ENCODE results near the gene CCNB2.
"Not testable (repeated sequence)": the region's sequence is repeated elsewhere in the genome, so short reads cannot be mapped to it uniquely, and the experiment has no call there.

The CCNB2 gene

GRCh38 chr15:59137566-59137965 is 32.6 kb downstream of the CCNB2 start:
- DNase-seq = no peak

DNA sequence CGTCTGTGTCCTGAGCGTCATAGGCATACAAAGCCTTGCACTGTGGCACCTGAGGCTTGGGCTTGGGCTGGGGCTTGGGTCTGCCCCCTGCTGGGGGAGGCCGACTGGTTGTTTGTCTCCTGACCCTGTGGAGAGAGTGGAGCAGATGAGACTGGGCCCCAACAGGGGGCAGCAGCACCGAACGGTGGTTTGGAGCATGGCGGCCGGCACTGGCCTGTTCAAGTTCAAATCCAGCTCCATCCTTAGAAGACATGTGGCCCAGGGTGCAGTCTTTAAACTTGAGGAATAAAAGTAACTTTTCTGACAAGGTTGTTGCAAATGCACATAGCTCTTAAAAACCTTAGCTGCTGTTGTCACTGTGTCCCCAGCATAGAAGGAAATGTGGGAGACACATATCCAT is 33.3 kb downstream of the CCNB2 start:
- no peak for DNase-seq

GRCh38 chr15:59140422-59141226 is 35.7 kb downstream of the CCNB2 start:
- no peak for DNase-seq

DNA sequence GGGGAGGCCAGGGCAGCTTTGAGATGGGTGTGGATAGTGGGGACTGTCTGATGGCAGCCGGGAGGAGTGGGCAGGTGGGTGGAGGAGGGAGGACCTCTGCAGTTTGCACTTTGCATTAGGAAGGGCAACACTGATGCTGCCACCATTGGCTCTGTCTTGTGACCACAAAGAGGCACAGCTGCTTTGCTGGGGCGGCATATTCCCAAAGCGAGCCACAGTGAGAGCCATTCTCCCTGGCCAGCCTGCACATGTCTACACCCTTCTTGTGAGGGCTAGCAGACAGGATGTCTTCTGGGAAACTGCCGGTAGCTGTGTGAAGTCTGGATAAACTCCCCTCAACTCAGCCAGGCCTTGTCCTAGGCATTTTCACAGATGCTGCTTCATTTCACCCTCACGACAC is 38.3 kb downstream of the CCNB2 start:
- DNase-seq = no peak

DNA sequence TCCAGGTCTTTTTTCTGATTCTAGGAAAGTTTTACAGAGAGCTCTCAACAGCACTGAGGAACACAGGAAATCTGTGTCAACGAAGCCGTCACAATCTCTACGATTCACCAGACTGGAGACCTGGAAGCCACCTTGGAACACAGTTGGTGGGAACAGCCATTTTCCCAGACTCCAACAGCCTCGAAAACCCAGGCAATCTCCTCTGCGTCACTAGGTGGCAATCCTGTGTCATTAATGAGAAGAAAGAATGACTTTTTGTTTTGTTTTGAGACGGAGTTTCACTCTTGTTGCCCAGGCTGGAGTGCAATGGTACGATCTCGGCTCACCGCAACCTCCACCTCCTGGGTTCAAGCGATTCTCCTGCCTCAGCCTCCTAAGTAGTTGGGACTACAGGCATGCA is 39.6 kb downstream of the CCNB2 start:
- DNase-seq = not testable (repeated sequence)

GRCh38 chr15:59147666-59148065 is 42.7 kb downstream of the CCNB2 start:
- no peak for DNase-seq

DNA sequence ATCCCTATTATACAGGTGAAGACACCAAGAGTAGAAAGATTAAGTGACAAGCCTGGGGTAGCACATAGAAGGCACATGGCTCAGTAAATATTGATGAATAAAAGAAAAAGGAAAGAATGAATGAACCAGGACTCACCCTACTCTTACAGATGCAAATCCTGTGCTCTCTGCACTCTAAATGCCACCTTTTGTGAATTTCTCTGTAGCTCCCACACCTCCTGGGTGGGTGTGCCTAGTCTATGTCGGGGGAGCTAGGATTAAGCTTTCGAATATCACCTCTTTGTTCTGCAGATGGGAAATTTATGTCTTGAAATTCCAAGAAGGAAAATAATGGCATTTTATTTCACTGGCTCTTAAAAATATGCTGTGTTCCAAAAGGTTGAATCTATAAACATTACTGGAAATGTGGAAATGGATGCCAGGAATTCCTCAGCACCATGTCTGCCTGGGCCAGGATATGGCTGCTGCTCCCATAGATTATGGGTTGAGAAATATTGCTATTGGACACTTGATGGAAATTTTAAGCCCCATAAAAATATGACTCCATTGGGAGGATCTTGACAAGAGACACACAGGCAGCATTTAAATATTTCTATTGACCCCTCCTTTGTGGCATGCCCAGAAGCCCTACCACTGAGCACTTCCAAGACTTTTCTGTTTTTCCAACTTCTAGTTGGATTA is 43.3 kb downstream of the CCNB2 start:
- no peak for DNase-seq

GRCh38 chr15:59150185-59150584 is 45.2 kb downstream of the CCNB2 start:
- no peak for DNase-seq

DNA sequence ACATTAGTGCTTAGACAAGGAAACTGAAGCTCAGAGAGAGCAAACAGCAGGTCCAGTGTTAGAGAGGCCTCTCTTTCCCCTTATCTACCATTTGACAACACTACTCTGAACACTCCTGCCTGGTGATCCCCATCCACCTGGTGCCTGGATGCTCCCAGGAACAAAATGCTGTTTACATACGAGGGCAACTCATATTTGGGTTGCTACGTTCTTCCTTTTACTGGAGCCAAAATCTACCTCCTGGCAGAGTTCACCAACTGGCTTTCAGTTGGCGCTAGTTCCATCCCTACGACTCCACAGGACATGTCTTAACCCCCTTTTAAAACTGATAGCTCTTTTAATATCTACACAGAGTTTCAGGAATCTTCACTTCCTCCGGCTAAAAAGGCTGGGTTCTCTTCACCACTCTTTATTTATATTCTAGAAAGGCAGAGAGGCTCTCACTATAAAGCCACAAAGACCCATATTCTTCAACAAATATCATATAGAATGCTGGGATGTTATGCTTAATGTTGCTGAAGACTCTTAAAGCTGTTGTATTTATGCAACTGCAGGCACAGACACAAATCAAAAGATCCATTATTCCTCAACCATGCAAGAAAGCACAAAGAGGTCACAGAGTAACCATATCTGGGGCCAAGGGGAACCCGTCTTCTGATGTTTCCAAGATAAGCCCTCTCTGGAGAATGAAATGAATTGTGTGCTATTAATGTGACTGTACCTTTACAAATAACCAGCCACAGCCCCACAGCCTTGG is 47.9 kb downstream of the CCNB2 start:
- DNase-seq = no peak

GRCh38 chr15:59153466-59153865 is 48.5 kb downstream of the CCNB2 start:
- no peak for DNase-seq

GRCh38 chr15:59154243-59154642 is 49.3 kb downstream of the CCNB2 start:
- DNase-seq = no peak

DNA sequence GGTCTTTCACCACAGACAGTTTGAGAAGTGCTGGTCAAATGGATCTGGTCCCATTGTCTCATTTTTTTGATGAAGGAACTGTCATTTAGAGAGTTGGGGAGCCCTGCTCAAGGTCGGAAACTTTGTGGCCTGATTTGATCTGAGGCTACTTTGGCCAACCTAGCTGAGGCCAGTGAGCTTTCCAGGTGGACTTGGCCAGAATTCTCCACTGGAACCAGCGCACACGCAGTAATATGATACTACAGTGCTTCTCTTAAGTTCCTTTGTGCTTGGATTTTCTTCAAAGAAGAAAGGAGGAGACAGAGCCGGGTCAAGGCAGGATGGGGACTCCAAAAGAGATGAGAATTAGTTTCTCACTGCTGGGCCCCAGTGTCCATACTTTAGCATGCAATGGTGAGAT is 50.5 kb downstream of the CCNB2 start:
- DNase-seq = no peak

GRCh38 chr15:59157396-59157795 is 52.5 kb downstream of the CCNB2 start:
- DNase-seq = no peak

- DNase-seq = no peak
Observed at GRCh38 chr15:59157840-59158700, 53.1 kb downstream of the CCNB2 start.

DNA sequence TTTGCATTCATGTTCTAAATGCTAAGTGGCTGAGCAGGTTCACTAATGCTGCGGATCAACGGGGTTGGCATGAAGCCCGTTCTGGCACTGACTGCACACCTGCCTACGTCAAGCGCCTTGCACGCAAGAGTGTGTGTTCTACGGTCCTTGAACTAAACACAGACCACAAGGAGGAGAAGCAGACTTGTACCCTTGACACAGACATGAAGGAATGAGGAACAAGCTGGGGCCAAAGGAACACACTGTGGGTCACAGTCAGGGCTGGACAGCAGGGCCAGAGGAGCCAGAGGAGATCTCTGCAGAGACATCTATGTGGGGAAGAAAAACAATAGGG is 53.7 kb downstream of the CCNB2 start:
- peak; percentile 19 for DNase-seq

DNA sequence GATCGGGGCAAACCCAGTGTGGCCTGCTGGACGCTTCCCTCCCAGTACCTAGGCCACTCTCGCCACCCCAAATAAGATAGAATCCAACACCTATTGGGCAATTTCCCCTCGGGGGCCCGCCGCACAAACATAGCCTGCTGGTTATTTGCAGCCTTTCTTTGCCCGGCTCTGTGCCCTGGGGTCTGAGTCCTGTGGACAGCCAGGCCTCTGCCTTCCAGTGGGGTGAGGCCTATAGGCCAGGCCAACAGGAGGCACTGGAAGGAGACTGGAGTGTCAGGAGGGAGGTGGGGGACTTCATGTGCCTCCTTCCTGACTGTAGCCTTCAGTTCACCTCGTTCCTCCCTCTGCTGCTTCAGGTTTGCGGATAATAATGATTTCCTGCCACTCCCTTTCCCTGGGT is 54.3 kb downstream of the CCNB2 start:
- DNase-seq = no peak

GRCh38 chr15:59160880-59161593 is 56.1 kb downstream of the CCNB2 start:
- peak; percentile 17 for DNase-seq

GRCh38 chr15:59162080-59162479 is 57.1 kb downstream of the CCNB2 start:
- DNase-seq = not testable (repeated sequence)

DNA sequence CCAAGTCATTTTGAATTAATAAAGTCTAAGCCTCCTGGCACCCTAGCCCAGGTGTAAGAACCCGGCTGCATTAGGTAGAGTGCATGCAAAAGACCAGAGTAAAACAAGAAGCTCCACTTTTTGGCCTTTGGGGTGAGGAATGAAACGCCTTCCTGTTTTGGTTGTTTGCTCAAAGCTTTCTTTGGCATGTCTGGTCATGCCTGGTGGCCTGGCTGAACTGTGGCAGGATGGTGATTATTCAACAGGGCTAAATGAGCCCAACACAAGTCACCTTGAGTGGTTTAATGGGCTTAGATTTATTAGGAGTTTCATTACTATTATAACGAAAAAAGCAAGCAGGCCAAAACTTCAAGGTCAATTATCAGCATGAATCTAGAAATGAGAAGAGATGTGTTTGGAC is 60.8 kb downstream of the CCNB2 start:
- no peak for DNase-seq

- DNase-seq = no peak
Observed at GRCh38 chr15:59166166-59166565, 61.2 kb downstream of the CCNB2 start.

DNA sequence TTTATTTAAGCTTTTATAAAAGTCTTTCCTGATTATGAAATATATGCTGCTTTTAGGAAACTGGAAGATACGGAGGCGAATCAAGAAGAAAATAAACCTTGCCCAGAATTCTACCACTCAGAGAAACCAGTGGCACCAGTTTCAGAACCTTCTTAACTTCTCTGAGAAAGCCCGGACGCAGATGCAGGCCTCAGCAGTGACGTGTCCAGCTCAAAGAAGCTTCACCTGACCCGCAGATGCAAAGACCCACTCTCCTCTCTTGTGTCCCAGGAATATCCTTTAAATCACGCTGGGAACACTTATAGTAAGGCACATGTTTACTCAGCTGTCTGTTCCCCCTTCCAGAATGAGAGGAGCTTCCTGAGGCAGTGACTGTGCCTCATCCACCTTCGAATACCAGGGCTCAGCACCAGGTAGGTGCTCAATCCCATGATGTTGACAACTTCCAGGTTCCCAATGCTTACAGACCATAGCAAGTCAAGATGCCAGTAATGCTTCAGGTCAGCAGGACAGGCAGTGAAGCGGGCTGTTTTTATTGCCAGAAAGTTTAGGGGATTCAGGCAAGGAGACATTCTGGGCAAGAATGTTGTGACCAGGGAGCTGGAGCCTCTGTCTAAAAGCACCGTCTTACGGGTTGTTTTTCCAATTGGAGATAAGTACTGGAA is 61.8 kb downstream of the CCNB2 start:
- no peak for DNase-seq

DNA sequence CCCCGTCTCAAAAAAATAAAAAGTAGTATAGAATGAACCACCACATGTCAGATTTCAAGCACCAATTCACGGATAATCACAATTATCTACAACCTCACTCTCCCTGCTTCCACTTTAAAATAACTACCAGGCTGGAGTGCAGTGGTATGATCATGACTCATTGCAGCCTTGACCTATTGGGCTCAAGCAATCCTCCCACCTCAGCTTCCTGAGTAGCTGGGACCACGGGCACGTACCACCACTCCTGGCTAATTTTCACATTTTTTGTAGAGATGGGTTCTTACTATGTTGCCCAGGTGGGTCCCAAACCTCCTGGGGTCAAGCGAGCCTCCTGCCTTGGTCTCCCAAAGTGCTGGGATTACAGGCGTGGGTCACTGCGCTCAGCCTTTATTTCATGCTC is 63.6 kb downstream of the CCNB2 start:
- DNase-seq = no peak
